Measurements from ENCODE around the gene PRR33.

PRR33 gene

DNA sequence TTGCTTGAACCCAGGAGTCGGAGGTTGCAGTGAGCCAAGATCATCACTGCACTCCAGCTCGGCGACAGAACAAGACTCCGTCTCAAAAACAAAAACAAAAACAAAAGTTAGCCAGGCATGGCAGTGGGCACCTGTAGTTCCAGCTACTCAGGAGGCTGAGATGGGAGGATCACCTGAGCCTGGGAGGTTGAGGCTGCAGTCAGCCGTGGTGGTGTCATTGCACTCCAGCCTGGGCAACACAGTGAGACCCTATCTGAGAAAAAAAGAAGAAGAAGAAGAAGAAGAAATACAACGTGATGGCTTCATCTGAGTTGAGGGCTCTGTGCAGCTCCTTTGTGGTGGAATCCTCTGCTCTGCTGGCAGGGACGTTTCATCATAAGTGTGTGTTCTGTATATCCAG, 17.8 kb upstream of the PRR33 start:
- no peak for DNase-seq
- H3K36me3 ChIP-seq, result no peaks in the 10 kb centered on the region
- TF ChIP-seq, protein P1, sequence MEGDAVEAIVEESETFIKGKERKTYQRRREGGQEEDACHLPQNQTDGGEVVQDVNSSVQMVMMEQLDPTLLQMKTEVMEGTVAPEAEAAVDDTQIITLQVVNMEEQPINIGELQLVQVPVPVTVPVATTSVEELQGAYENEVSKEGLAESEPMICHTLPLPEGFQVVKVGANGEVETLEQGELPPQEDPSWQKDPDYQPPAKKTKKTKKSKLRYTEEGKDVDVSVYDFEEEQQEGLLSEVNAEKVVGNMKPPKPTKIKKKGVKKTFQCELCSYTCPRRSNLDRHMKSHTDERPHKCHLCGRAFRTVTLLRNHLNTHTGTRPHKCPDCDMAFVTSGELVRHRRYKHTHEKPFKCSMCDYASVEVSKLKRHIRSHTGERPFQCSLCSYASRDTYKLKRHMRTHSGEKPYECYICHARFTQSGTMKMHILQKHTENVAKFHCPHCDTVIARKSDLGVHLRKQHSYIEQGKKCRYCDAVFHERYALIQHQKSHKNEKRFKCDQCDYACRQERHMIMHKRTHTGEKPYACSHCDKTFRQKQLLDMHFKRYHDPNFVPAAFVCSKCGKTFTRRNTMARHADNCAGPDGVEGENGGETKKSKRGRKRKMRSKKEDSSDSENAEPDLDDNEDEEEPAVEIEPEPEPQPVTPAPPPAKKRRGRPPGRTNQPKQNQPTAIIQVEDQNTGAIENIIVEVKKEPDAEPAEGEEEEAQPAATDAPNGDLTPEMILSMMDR (IDR thresholded peaks at IDR 0.05; ENCODE audit: low read depth, low read length), result no peak
- H3K9me3 ChIP-seq, result no peaks in the 10 kb centered on the region
- H3K4me3 ChIP-seq (ENCODE audit: low read depth, low read length), result no peak overlapping the region
- no peaks in the 10 kb centered on the region for H3K4me1 ChIP-seq
- no peaks in the 10 kb centered on the region for H3K27me3 ChIP-seq

GRCh38 chr11:1908618-1909017, 16.9 kb upstream of the PRR33 start:
- Histone ChIP-seq H3K4me1 (no peaks in the 10 kb centered on the region), H3K9me3 (no peaks in the 10 kb centered on the region), H3K27me3 (no peaks in the 10 kb centered on the region), H3K4me3 (ENCODE audit: low read depth, low read length) (no peak overlapping the region), H3K36me3 (no peaks in the 10 kb centered on the region)
- DNase-seq, result no peak
- TF ChIP-seq, protein P1 (IDR thresholded peaks at IDR 0.05; ENCODE audit: low read depth, low read length), result no peak

GRCh38 chr11:1906611-1907423, 15.1 kb upstream of the PRR33 start:
- H3K4me1 ChIP-seq, result no peaks in the 10 kb centered on the region
- no peaks in the 10 kb centered on the region for H3K36me3 ChIP-seq
- TF ChIP-seq, protein P1 (IDR thresholded peaks at IDR 0.05; ENCODE audit: low read depth, low read length), result no peak
- no peak overlapping the region for H3K4me3 ChIP-seq (ENCODE audit: low read depth, low read length)
- no peaks in the 10 kb centered on the region for H3K27me3 ChIP-seq
- DNase-seq, result no peak
- no peaks in the 10 kb centered on the region for H3K9me3 ChIP-seq

DNA sequence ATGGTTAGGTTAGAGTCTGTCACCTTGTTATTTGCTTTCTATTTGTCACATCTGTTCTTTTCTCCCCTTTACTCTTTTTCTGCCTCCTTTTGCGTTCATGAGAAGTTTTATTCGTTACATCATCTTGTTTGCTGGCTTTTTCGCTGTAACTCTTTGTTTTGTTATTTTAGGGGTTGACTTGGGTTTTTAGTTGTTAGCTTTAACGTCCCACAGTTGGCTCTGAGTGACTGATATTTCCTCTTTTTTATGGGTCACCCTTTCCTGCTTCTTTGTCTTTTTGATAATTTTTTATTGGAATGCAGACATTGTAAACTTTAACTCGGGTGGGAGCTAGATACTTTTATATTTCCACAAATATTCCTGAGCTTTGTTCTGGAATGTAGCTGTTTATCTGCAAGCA, 14.5 kb upstream of the PRR33 start:
- no peaks in the 10 kb centered on the region for H3K27me3 ChIP-seq
- TF ChIP-seq, protein P1 (IDR thresholded peaks at IDR 0.05; ENCODE audit: low read depth, low read length), result no peak

GRCh38 chr11:1899686-1900085, 8.0 kb upstream of the PRR33 start:
- Histone ChIP-seq H3K27me3 (no peaks in the 10 kb centered on the region), H3K4me3 (ENCODE audit: low read depth, low read length) (no peak overlapping the region), H3K4me1 (no peaks in the 10 kb centered on the region), H3K36me3 (no peaks in the 10 kb centered on the region), H3K9me3 (no peaks in the 10 kb centered on the region)
- TF ChIP-seq, protein P1 (IDR thresholded peaks at IDR 0.05; ENCODE audit: low read depth, low read length), result no peak
- DNase-seq, result no peak

More for the DNA sequence above, 14.5 kb upstream of the PRR33 start:
- H3K4me3 ChIP-seq (ENCODE audit: low read depth, low read length), result no peak overlapping the region
- H3K4me1 ChIP-seq, result no peaks in the 10 kb centered on the region
- H3K9me3 ChIP-seq, result no peaks in the 10 kb centered on the region
- no peaks in the 10 kb centered on the region for H3K36me3 ChIP-seq
- no peak for DNase-seq

DNA sequence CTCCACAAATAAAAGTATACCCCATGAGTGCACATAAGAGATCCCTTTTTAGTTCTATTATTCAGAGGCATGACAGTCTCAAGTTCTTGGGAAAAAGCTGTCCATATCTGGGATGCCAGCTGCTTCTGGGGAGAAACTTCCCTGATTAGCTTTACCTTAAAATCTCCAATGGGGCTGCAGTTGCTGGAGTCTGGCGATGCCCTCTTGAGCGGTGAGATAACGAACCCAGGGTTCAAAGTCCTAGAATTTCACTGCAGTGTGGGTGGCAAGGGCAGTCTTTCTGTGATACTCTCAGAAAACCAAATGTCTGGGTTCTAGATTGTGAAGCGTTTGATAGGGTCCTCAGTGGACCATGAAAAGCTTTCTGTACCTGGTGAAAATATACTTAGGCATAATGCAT, 7.4 kb upstream of the PRR33 start:
- H3K4me3 ChIP-seq (ENCODE audit: low read depth, low read length), result no peak overlapping the region
- no peaks in the 10 kb centered on the region for H3K36me3 ChIP-seq
- H3K4me1 ChIP-seq, result no peaks in the 10 kb centered on the region
- H3K27me3 ChIP-seq, result no peaks in the 10 kb centered on the region
- H3K9me3 ChIP-seq, result no peaks in the 10 kb centered on the region
- TF ChIP-seq, protein P1 (IDR thresholded peaks at IDR 0.05; ENCODE audit: low read depth, low read length), result no peak
- no peak for DNase-seq
